H1 (cell line): ENCODE measurements around the gene ST8SIA5. TPM values are rescaled to one million over a fixed set of nuclear protein-coding genes. Genes with fewer than 3 reads are reported as not detected.

ENCODE experiments used
- CTCF ChIA-PET: fragments of 300-600 bp; sonication (Branson Sonifier 250); formaldehyde crosslinking; loops from one replicate; lab custom pipeline; 2021; ENCODE audit not compliant: partially characterized antibody; lab: Charles Lee
- POLR2A ChIA-PET: fragments of 300-600 bp; sonication (Branson Sonifier 250); formaldehyde crosslinking; loops from one replicate; lab custom pipeline; 2021; ENCODE audit warnings: inconsistent platforms; ENCODE audit not compliant: partially characterized antibody; lab: Charles Lee
- DNase-seq, 2 experiments: peaks; one replicate each; pipeline versions ENCODE4 v3.0.0 to v3.0.0-alpha.2; 2010 to 2022; ENCODE audit warnings: low spot score in 2 of 2, low read depth in 1 of 2, mixed read lengths in 1 of 2
- FAIRE-seq: peaks from 2 replicates; lab custom pipeline; 2011; peaks lifted over from hg19 to GRCh38; lab: Jason Lieb, UNC
- H2AFZ ChIP-seq: 2 replicates; pipeline ENCODE4 v1.8.1; 2012; ENCODE audit warnings: low read length, inconsistent platforms
- H2AK5ac ChIP-seq: 2 replicates; pipeline ENCODE4 v1.6.1; 2013; ENCODE audit warnings: low read depth, low read length
- H2BK120ac ChIP-seq: replicated peaks from 2 replicates; pipeline ENCODE3; 2013; ENCODE audit warnings: low read depth, low read length, inconsistent platforms
- H2BK12ac ChIP-seq: 2 replicates; pipeline ENCODE4 v1.6.1; 2013; ENCODE audit warnings: low read depth, low read length
- H2BK15ac ChIP-seq: 2 replicates; pipeline ENCODE4 v1.6.1; 2013; ENCODE audit warnings: low read length
- H2BK20ac ChIP-seq: 2 replicates; pipeline ENCODE4 v1.6.1; 2013; ENCODE audit warnings: low read length
- H2BK5ac ChIP-seq: 2 replicates; pipeline ENCODE4 v1.6.1; 2013; ENCODE audit warnings: low read depth, low read length
- H3K14ac ChIP-seq: 2 replicates; pipeline ENCODE4 v1.6.1; 2013; ENCODE audit warnings: inconsistent platforms; ENCODE audit not compliant: insufficient read length
- H3K18ac ChIP-seq: 2 replicates; pipeline ENCODE4 v1.6.1; 2013; ENCODE audit warnings: low read length; ENCODE audit errors: extremely low read depth
- H3K23ac ChIP-seq: 2 replicates; pipeline ENCODE4 v1.6.1; 2013; ENCODE audit warnings: inconsistent platforms; ENCODE audit not compliant: insufficient read length
- H3K23me2 ChIP-seq: 2 replicates; pipeline ENCODE4 v1.6.1; 2013; ENCODE audit warnings: low read depth, low read length
- H3K27ac ChIP-seq: 2 replicates; pipeline ENCODE4 v1.6.1; 2011; ENCODE audit warnings: low read depth, low read length, inconsistent platforms
- H3K27me3 ChIP-seq, 4 experiments: replicated peaks in 1 of 4; 1 replicate in 1 of 4; 2 replicates in 3 of 4; pipeline versions ENCODE4 v1.6.1 to v1.8.1; 2011 to 2013; ENCODE audit warnings: low read length in 3 of 4, mild to moderate bottlenecking in 3 of 4, inconsistent platforms in 2 of 4, mixed read lengths in 2 of 4, moderate library complexity in 1 of 4; ENCODE audit not compliant: control insufficient read depth in 3 of 4, insufficient read depth in 3 of 4; ENCODE audit errors: extremely low read depth in 1 of 4
- H3K36me3 ChIP-seq, 4 experiments: 2 replicates each; pipeline versions ENCODE4 v1.6.1 to v1.8.1; 2011 to 2013; ENCODE audit warnings: mild to moderate bottlenecking in 4 of 4, low read length in 3 of 4, moderate library complexity in 2 of 4, control low read depth in 1 of 4, inconsistent platforms in 1 of 4; ENCODE audit not compliant: insufficient read depth in 4 of 4, control insufficient read depth in 2 of 4
- H3K4ac ChIP-seq: replicated peaks from 2 replicates; pipeline ENCODE3; 2013; ENCODE audit warnings: low read length, low read depth, mixed read lengths, inconsistent platforms; ENCODE audit not compliant: insufficient read length
- H3K4me1 ChIP-seq, 4 experiments: replicated peaks in 1 of 4; 1 replicate in 1 of 4; 2 replicates in 3 of 4; pipeline versions ENCODE4 v1.6.1 to v1.8.1; 2011 to 2013; ENCODE audit warnings: low read length in 3 of 4, inconsistent platforms in 2 of 4, mixed read lengths in 1 of 4; ENCODE audit not compliant: insufficient read depth in 4 of 4, control insufficient read depth in 3 of 4
- H3K4me2 ChIP-seq, 2 experiments: 2 replicates each; pipeline versions ENCODE4 v1.6.1 to v1.8.1; 2011 to 2013; ENCODE audit warnings: low read depth in 2 of 2, low read length in 2 of 2, control low read depth in 1 of 2, inconsistent platforms in 1 of 2, mild to moderate bottlenecking in 1 of 2; ENCODE audit not compliant: insufficient read depth in 1 of 2
- H3K4me3 ChIP-seq, 4 experiments: fragments of 200-600, 300-600 bp in 1 of 4; sonication (generic), shearing (Covaris generic), sonication (Bioruptor Twin) in 1 of 4; 2 replicates each; pipeline versions ENCODE4 v1.5.1 to v1.8.1; 2011 to 2016; ENCODE audit warnings: low read length in 4 of 4, low read depth in 3 of 4, control low read depth in 2 of 4, inconsistent platforms in 2 of 4, mild to moderate bottlenecking in 2 of 4, mixed read lengths in 1 of 4, moderate library complexity in 1 of 4; ENCODE audit not compliant: insufficient read depth in 2 of 4; ENCODE audit errors: extremely low read depth in 1 of 4
- H3K56ac ChIP-seq: replicated peaks from 2 replicates; pipeline ENCODE3; 2013; ENCODE audit warnings: low read depth, mild to moderate bottlenecking, mixed read lengths, low read length, inconsistent platforms; ENCODE audit not compliant: insufficient read length
- H3K79me1 ChIP-seq: 2 replicates; pipeline ENCODE4 v1.6.1; 2013; ENCODE audit warnings: low read depth, low read length, control low read depth
- H3K79me2 ChIP-seq, 2 experiments: 2 replicates each; pipeline versions ENCODE4 v1.6.1 to v1.8.1; 2012 to 2013; ENCODE audit warnings: low read length in 2 of 2, mild to moderate bottlenecking in 2 of 2, inconsistent platforms in 1 of 2; ENCODE audit not compliant: insufficient read depth in 2 of 2, control insufficient read depth in 1 of 2
- H3K9ac ChIP-seq, 4 experiments: replicated peaks in 1 of 4; 1 replicate in 1 of 4; 2 replicates in 3 of 4; pipeline versions ENCODE4 v1.6.1 to v1.8.1; 2011 to 2013; ENCODE audit warnings: low read depth in 3 of 4, low read length in 3 of 4, control low read depth in 2 of 4, mild to moderate bottlenecking in 2 of 4, moderate library complexity in 2 of 4, inconsistent platforms in 1 of 4; ENCODE audit errors: extremely low read depth in 1 of 4
- H3K9me3 ChIP-seq, 2 experiments: 2 replicates each; pipeline versions ENCODE4 v1.6.1 to v1.8.1; 2012 to 2013; ENCODE audit warnings: mild to moderate bottlenecking in 2 of 2, moderate library complexity in 2 of 2, control low read depth in 1 of 2, inconsistent platforms in 1 of 2, low read depth in 1 of 2, low read length in 1 of 2, mixed read lengths in 1 of 2; ENCODE audit not compliant: insufficient read depth in 2 of 2
- H4K20me1 ChIP-seq, 2 experiments: replicated peaks in 1 of 2; 2 replicates each; pipeline versions ENCODE3 to v1.8.1; 2011 to 2013; ENCODE audit warnings: inconsistent platforms in 2 of 2, low read length in 2 of 2, mild to moderate bottlenecking in 1 of 2; ENCODE audit not compliant: insufficient read depth in 2 of 2, control insufficient read depth in 1 of 2
- H4K5ac ChIP-seq: 2 replicates; pipeline ENCODE4 v1.6.1; 2013; ENCODE audit warnings: low read length, low read depth, mixed read lengths, inconsistent platforms; ENCODE audit not compliant: insufficient read length
- H4K8ac ChIP-seq: 2 replicates; pipeline ENCODE4 v1.8.0; 2013; ENCODE audit warnings: mild to moderate bottlenecking, moderate library complexity, low read length, inconsistent platforms; ENCODE audit not compliant: insufficient read depth; ENCODE audit errors: extremely low read depth
- H4K91ac ChIP-seq: replicated peaks from 2 replicates; pipeline ENCODE3; 2013; ENCODE audit warnings: low read length, mixed read lengths, inconsistent platforms; ENCODE audit not compliant: insufficient read length
- ASH2L ChIP-seq: fragments of 200-600, 300-600 bp; sonication (generic); IDR thresholded peaks from one replicate; pipeline ENCODE4 v1.7.1; 2017; ENCODE audit warnings: low read length
- CHD2 ChIP-seq: IDR thresholded peaks from 2 replicates; pipeline ENCODE4 v1.6.1; 2012; ENCODE audit warnings: low read length, improper control_type of control experiment
- EGR1 ChIP-seq: IDR thresholded peaks from 2 replicates; pipeline ENCODE4 v1.6.1; 2011; ENCODE audit warnings: low read depth, low read length, borderline replicate concordance
- JUND ChIP-seq: IDR thresholded peaks from 2 replicates; pipeline ENCODE4 v1.6.1; 2011; ENCODE audit warnings: mild to moderate bottlenecking, improper control_type of control experiment, low read length
- MAFK ChIP-seq: IDR thresholded peaks from 2 replicates; pipeline ENCODE4 v1.6.1; 2012; ENCODE audit warnings: low read depth, mild to moderate bottlenecking, improper control_type of control experiment, low read length
- SP2 ChIP-seq: IDR thresholded peaks from 2 replicates; pipeline ENCODE4 v1.6.1; 2012; ENCODE audit warnings: mild to moderate bottlenecking, low read length, inconsistent platforms
- SUZ12 ChIP-seq: fragments of 200-600 bp; sonication (generic); IDR thresholded peaks from 2 replicates; pipeline ENCODE4 v1.6.1; 2012; ENCODE audit warnings: mild to moderate bottlenecking, inconsistent platforms, low read length, moderate library complexity, mixed read lengths
- TBP ChIP-seq: IDR thresholded peaks from 2 replicates; pipeline ENCODE4 v1.6.1; 2011; ENCODE audit warnings: low read depth, low read length, improper control_type of control experiment
- YY1 ChIP-seq: IDR thresholded peaks from 2 replicates; pipeline ENCODE4 v1.6.1; 2011; ENCODE audit warnings: low read depth, mild to moderate bottlenecking, low read length
- WGBS, 2 experiments: shearing (Covaris generic) in 1 of 2; methylation state at CpG; one replicate each; pipeline versions ENCODE4 v1.1.6 to v1.1.7; 2013 to 2015; ENCODE audit warnings: low lambda C conversion rate in 2 of 2, mixed read lengths in 2 of 2, inconsistent platforms in 1 of 2, low coverage in 1 of 2, missing lambda C conversion rate in 1 of 2; ENCODE audit not compliant: insufficient replicate concordance in 2 of 2, insufficient coverage in 1 of 2, insufficient read length in 1 of 2; ENCODE audit errors: extremely low coverage in 1 of 2, missing lambda C conversion rate in 1 of 2; 5-methylcytosine and 5-hydroxymethylcytosine counted together
- polyA plus RNA-seq, 7 experiments: library from polyadenylated mRNA; depleted of rRNA in 3 of 7; stranded (reverse) in 5 of 7; unstranded in 2 of 7; fragments of >200 nt in 5 of 7; fragments of 200-250 nt in 2 of 7; gene quantifications; 1 replicate in 5 of 7; 2 replicates in 1 of 7; 4 replicates in 1 of 7; pipeline versions ENCODE4 v1.2.1 to v1.2.3, GENCODE V29; 2011 to 2013; ENCODE audit warnings: missing spikeins in 2 of 7, mixed read lengths in 2 of 7
- total RNA-seq: library from RNA; stranded (reverse); fragmentation: NEBNext Ultra II Directional; extraction: Animal tissue kit (Norgen Biotek cat#: 25700); gene quantifications from 2 replicates; pipeline ENCODE4 v1.2.1, GENCODE V29; 2021
- TF ChIP-seq, protein P1 (sequence below): IDR thresholded peaks from 2 replicates; pipeline ENCODE4 v1.6.1; 2012; ENCODE audit warnings: low read length, inconsistent platforms
- TF ChIP-seq, protein P2 (sequence below), 3 experiments: IDR thresholded peaks; 1 replicate in 2 of 3; 2 replicates in 1 of 3; pipeline versions ENCODE4 v1.5.1 to v1.6.1; 2011; ENCODE audit warnings: low read length in 3 of 3, mild to moderate bottlenecking in 3 of 3, inconsistent platforms in 2 of 3, low read depth in 1 of 3, moderate library complexity in 1 of 3; ENCODE audit not compliant: insufficient read depth in 1 of 3; ENCODE audit errors: control extremely low read depth in 1 of 3

Gene ST8SIA5
- total and polyA plus RNA-seq, 2 of the 8 experiments (the other 6 are each of a cell fraction or from before 2014, with no cell fraction given) = 2.4 to 6.3 TPM

DNA sequence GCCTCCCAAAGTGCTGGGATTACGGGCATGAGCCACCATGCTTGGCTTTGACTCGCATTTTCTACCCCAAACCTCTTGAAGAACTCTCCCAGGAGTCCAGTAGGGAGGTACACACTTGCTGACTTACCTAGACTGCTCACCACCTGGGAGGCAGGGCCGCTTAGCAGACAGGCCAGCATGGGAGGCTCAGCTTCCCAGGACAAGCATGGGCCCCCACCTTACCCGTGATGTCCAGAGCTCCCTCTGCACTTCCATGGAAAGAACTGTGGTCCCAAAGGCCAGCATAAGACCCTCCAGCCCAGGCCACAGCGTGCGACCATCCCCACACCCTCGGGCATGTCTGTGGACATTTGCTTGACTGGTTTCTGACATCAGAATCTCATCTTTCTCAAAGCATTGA is 36.8 kb downstream of the ST8SIA5 start:
- H3K4me3 ChIP-seq = no peak overlapping the region
- FAIRE-seq = no peak
- H2BK12ac ChIP-seq = no peak overlapping the region
- no peak overlapping the region for H4K91ac ChIP-seq
- H3K14ac ChIP-seq = no peak overlapping the region
- H3K4ac ChIP-seq = no peak overlapping the region
- POLR2A ChIA-PET = interaction anchor here (0.8 to 1.7 kb wide), 2 partner anchors 12 to 35 kb away, joined by 3 to 4 read pairs; no protein-coding TSS in a partner anchor
- no peaks in the 10 kb centered on the region for H3K79me1 ChIP-seq
- H2AK5ac ChIP-seq = no peak overlapping the region
- peaks cover 0 to 3% (median 0%) of the 10 kb centered on the region in 4 experiments; a peak in 1 of 7 replicates for H3K4me1 ChIP-seq
- H3K23me2 ChIP-seq = no peaks in the 10 kb centered on the region
- no peak overlapping the region for H3K9ac ChIP-seq
- no peaks in the 10 kb centered on the region for H3K9me3 ChIP-seq
- no peak overlapping the region for H3K27ac ChIP-seq
- H4K5ac ChIP-seq = no peak overlapping the region
- H2BK15ac ChIP-seq = no peak overlapping the region
- no peaks in the 10 kb centered on the region for H4K20me1 ChIP-seq
- H3K23ac ChIP-seq = no peak overlapping the region
- no peaks in the 10 kb centered on the region for H3K27me3 ChIP-seq
- H2BK5ac ChIP-seq = no peak overlapping the region
- no peaks in the 10 kb centered on the region for H3K79me2 ChIP-seq
- H3K4me2 ChIP-seq = no peak overlapping the region
- H3K18ac ChIP-seq = no peak overlapping the region; the same call in 1 of the 2 replicates
- H2BK20ac ChIP-seq = no peak overlapping the region
- H3K56ac ChIP-seq = no peak overlapping the region
- WGBS, 2 experiments = 70% methylated on average over 7 of the region's 7 CpGs; no CpG with 5 or more reads in 1 of the 2 experiments
- no peak overlapping the region for H2AFZ ChIP-seq
- CTCF ChIA-PET = interaction anchor here (2.0 kb wide), 1 partner anchor 26 kb away, joined by 5 read pairs; no protein-coding TSS in a partner anchor
- H2BK120ac ChIP-seq = no peak overlapping the region
- no peak overlapping the region for H4K8ac ChIP-seq
- no peaks in the 10 kb centered on the region for H3K36me3 ChIP-seq
- no peak for DNase-seq
- no peak for TF ChIP-seq ASH2L
- no peak for TF ChIP-seq CHD2
- no peak for TF ChIP-seq MAFK
- no peak for TF ChIP-seq SP2
- TF ChIP-seq YY1 = no peak
- TF ChIP-seq, protein P1, sequence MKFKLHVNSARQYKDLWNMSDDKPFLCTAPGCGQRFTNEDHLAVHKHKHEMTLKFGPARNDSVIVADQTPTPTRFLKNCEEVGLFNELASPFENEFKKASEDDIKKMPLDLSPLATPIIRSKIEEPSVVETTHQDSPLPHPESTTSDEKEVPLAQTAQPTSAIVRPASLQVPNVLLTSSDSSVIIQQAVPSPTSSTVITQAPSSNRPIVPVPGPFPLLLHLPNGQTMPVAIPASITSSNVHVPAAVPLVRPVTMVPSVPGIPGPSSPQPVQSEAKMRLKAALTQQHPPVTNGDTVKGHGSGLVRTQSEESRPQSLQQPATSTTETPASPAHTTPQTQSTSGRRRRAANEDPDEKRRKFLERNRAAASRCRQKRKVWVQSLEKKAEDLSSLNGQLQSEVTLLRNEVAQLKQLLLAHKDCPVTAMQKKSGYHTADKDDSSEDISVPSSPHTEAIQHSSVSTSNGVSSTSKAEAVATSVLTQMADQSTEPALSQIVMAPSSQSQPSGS = no peak
- TF ChIP-seq EGR1 = no peak
- TF ChIP-seq JUND = no peak
- no peak for TF ChIP-seq SUZ12
- TF ChIP-seq TBP = no peak
- TF ChIP-seq, protein P2, sequence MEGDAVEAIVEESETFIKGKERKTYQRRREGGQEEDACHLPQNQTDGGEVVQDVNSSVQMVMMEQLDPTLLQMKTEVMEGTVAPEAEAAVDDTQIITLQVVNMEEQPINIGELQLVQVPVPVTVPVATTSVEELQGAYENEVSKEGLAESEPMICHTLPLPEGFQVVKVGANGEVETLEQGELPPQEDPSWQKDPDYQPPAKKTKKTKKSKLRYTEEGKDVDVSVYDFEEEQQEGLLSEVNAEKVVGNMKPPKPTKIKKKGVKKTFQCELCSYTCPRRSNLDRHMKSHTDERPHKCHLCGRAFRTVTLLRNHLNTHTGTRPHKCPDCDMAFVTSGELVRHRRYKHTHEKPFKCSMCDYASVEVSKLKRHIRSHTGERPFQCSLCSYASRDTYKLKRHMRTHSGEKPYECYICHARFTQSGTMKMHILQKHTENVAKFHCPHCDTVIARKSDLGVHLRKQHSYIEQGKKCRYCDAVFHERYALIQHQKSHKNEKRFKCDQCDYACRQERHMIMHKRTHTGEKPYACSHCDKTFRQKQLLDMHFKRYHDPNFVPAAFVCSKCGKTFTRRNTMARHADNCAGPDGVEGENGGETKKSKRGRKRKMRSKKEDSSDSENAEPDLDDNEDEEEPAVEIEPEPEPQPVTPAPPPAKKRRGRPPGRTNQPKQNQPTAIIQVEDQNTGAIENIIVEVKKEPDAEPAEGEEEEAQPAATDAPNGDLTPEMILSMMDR (IDR thresholded peaks at IDR 0.05; ENCODE audit: control extremely low read depth in 1 of 3, insufficient read depth in 1 of 3, low read depth in 1 of 3, low read length in 3 of 3) = no peak
